Measurements from ENCODE around the gene NELFCD.

Gene NELFCD

GRCh38 chr20:58980711-58981627, at the start of gene NELFCD:
TSS of gene NELFCD (plus strand) at chr20:58981256. CDS start at chr20:58981310, 54 bp downstream.
- H3K4me3 ChIP-seq (ENCODE audit: low read length), result peak within 1 kb of the TSS; percentile 83
- DNase-seq (ENCODE audit: low read depth), result peak; percentile 18

GRCh38 chr20:58932170-58932569, 48.9 kb upstream of the NELFCD start:
- no peak for DNase-seq (ENCODE audit: low read depth)
- no peak overlapping the region for H3K4me3 ChIP-seq (ENCODE audit: low read length)
- no peak for TF ChIP-seq CTCF (conservative IDR thresholded peaks at IDR 0.05; ENCODE audit: low read depth, low read length)

More at GRCh38 chr20:58980711-58981627, at the start of gene NELFCD:
- TF ChIP-seq CTCF (conservative IDR thresholded peaks at IDR 0.05; ENCODE audit: low read depth, low read length), result no peak

GRCh38 chr20:58938078-58938477, 43.0 kb upstream of the NELFCD start:
- no peak for TF ChIP-seq CTCF (conservative IDR thresholded peaks at IDR 0.05; ENCODE audit: low read depth, low read length)
- DNase-seq (ENCODE audit: low read depth), result no peak

GRCh38 chr20:58938541-58938940, 42.5 kb upstream of the NELFCD start:
- DNase-seq (ENCODE audit: low read depth), result no peak
- no peak for TF ChIP-seq CTCF (conservative IDR thresholded peaks at IDR 0.05; ENCODE audit: low read depth, low read length)
- H3K4me3 ChIP-seq (ENCODE audit: low read length), result no peak overlapping the region

More at GRCh38 chr20:58938078-58938477, 43.0 kb upstream of the NELFCD start:
- no peak overlapping the region for H3K4me3 ChIP-seq (ENCODE audit: low read length)

GRCh38 chr20:58941471-58941870, 39.6 kb upstream of the NELFCD start:
- no peak overlapping the region for H3K4me3 ChIP-seq (ENCODE audit: low read length)
- TF ChIP-seq CTCF (conservative IDR thresholded peaks at IDR 0.05; ENCODE audit: low read depth, low read length), result no peak
- no peak for DNase-seq (ENCODE audit: low read depth)

- TF ChIP-seq CTCF (conservative IDR thresholded peaks at IDR 0.05; ENCODE audit: low read depth, low read length), result no peak
- no peak overlapping the region for H3K4me3 ChIP-seq (ENCODE audit: low read length)
- DNase-seq (ENCODE audit: low read depth), result no peak
Observed at GRCh38 chr20:58942549-58942948, 38.5 kb upstream of the NELFCD start.

GRCh38 chr20:58944610-58945009, 36.4 kb upstream of the NELFCD start:
- H3K4me3 ChIP-seq (ENCODE audit: low read length), result no peak overlapping the region
- TF ChIP-seq CTCF (conservative IDR thresholded peaks at IDR 0.05; ENCODE audit: low read depth, low read length), result no peak
- no peak for DNase-seq (ENCODE audit: low read depth)

Data from retinal pigment epithelial cell (primary cell).